NCI-H2029 (cell line): ENCODE results near the gene MRAP.

ENCODE experiments used
- DNase-seq: peaks from one replicate; lab custom pipeline; 2025; lab: John Stamatoyannopoulos, UW

The MRAP gene

DNA sequence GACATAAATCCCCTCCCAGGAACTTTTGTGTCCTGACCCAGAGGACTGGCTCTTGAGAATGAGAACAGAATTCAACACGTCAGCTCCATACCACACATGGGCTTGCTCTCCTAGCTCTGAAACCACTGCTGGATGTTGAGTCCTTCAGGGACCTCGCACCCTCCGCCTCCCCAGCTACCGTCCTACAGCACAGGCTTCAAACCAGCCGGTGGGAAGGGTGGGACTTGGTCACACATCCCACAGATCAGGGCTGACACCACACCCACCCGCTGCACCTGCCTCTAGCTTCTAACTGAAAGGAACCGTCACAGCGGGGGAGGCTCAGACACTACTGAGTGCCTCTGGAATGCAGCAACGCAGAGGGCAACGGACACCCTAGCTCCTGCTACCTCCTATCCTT lies 24.0 kb downstream of the MRAP start:
- no peak for DNase-seq

DNA sequence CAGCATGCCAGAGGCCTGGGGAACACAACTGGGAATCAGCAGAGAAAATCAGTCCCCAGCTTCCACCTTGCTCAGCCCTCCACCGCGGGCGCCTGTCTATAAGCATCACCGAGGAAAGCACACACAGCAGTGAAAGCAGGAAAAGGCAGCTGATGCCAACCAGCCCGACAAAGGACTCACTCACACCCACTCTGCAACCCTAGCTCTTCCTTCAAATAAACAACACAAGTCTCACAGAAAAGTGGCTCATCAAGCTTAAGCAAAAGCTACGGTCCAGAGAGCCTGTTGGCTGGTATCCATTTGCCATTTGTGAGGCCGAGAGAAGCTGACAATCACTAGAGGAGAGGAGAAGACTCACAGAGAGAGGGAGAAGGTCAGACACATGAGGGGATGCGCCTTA lies 27.1 kb downstream of the MRAP start:
- DNase-seq: peak; percentile 54

DNA sequence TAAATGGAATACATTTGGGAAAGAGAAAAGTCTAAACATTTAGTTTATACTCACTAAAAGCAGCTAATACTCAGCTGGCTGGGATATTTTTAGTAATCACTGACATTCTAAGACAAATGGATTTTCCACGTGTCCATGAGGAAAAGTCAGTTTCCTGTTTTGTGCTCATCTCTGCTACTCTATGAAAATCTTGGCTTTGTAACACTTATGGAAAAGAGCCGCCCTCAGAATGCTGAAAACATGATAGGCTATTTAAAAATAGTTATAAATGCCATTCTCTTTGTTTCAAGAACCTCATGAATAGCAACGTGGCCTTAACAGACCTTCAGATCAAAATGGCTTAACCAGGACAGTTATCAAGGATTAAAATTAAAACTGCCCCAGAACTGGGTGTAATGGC lies 29.9 kb downstream of the MRAP start:
- no peak for DNase-seq

DNA sequence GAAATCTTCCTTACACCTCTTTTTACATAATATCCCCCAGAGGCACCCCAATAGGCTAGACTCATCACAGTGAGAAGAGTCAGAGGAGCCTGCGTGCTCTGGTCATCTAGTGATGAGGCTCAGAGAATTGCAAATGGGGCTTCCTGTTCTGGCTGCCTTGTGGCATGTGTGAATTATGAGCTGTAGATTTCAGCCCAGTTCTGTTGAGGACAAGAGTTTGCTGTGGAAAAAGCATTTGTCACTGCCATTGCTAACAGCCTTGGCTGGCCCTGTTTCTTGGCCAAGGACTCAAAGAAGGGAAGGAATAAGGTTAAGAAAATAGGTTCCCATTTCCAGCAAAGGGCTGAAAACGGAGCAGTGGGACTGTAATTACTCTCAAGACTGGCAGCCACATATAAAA lies 30.7 kb downstream of the MRAP start:
- DNase-seq: no peak

GRCh38 chr21:32329776-32330175 lies 31.1 kb downstream of the MRAP start:
- DNase-seq: no peak

DNA sequence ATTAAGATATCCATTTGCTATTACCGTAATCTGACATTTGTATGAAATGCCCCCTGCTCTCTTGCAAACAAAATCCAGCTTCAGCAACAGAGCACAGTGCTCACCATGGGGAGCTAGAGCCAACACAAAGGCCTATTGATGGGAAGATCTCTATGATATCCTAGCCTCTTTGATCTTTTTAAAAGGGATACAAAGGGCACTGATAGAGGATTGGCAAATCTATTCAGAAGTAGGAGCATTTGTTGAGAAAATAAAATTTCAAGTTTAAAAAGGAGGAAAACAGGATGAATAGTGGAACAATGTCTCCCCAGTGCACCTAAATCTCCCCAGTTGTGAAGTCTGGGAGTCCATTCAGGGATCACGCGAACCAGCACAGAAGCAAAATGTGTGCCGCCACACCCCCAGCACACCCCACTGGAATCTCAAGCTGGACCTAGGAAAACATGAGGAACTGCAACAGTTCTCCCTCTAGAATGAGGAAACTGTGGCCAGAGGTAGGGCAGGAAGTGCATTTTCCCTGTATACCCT lies 32.2 kb downstream of the MRAP start:
- no peak for DNase-seq

DNA sequence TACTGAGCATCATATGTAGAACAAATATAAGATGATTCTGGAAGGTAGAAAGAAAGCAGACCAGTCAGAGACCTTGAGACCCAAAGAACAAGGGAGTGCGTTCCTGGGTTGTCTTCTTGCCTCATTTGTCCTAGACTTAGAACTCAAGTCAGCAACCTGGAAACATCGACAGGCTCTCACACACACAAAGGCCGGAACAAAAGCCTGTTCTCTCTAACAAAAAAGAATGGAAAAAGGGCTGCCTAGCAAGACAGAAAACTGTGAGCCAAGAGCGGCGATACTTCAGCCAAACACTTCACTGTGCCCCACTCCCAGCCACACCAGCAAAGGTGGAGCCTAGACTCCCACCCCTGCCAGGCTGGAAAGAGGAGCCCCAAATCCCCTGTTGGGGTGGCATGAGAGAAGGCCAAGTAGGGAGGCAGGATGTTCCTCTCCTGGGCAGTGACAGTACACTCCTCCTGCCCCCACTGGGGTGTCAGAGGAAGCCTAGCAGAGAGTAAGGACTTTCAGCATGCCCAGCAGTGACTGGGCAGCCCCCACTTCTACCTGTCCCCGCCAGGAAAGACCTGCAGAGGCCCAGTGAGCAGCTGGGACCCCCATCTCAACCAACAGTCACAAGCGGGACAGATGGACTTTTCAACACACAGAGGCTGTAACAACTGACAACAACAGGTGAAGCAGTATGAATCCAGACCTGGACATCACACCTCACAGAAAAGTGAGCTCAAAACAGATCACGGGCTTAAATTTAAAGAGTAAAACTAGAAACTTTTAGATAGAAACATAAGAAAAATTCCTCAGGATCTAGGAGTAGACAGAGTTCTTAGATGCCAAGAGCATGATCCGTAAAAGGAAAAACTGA lies 33.0 kb downstream of the MRAP start:
- no peak for DNase-seq

DNA sequence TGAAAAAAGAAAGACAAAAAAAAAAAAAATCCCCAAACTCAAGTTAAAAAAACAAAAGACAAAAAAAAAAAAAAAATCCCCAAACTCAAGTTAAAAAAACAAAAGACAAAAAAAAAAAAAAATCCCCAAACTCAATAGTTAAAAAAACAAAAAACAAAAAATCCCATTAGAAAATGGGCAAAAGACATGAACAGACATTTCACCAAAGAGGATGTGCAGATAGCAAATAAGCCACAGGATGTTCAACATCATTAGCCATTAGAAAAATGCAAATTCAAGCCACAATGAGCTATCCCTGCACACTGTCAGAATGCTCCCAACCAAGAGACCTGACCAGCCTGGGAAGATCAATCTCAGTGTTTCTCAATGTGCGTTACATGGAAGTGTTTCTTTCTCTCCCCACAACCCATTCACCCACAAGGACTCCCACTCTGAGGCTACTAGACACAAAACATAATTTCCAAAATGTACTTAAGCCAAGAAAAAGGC lies 33.9 kb downstream of the MRAP start:
- no peak for DNase-seq

- no peak for DNase-seq
Observed at GRCh38 chr21:32333953-32334673, 35.5 kb downstream of the MRAP start.

DNA sequence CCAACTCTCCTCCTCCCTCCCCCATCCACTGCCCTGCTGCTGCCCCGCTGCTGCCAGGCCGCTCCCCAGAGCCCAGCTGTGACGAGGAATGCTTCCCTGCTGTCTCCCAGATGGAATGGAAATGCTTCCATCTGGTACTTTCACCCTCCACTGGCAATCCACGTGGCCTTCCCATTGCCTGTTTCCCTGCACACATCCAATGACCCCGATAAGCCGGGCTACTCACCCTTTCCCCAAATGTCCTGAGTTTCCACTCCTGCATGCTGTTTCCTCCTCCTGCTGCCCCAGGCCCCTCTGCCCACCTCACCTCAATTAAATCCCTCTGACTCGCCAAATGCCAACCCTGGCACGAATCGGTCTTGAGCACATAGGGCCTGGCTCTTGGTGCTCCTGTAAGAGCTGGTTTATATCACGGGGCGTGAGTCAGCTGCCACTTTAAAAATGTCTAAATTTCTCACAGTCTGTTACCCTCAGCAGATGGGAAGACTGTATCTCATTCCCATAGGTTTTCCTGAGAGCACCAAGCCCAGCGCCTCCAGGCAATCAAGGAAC lies 36.4 kb downstream of the MRAP start:
- DNase-seq: no peak

DNA sequence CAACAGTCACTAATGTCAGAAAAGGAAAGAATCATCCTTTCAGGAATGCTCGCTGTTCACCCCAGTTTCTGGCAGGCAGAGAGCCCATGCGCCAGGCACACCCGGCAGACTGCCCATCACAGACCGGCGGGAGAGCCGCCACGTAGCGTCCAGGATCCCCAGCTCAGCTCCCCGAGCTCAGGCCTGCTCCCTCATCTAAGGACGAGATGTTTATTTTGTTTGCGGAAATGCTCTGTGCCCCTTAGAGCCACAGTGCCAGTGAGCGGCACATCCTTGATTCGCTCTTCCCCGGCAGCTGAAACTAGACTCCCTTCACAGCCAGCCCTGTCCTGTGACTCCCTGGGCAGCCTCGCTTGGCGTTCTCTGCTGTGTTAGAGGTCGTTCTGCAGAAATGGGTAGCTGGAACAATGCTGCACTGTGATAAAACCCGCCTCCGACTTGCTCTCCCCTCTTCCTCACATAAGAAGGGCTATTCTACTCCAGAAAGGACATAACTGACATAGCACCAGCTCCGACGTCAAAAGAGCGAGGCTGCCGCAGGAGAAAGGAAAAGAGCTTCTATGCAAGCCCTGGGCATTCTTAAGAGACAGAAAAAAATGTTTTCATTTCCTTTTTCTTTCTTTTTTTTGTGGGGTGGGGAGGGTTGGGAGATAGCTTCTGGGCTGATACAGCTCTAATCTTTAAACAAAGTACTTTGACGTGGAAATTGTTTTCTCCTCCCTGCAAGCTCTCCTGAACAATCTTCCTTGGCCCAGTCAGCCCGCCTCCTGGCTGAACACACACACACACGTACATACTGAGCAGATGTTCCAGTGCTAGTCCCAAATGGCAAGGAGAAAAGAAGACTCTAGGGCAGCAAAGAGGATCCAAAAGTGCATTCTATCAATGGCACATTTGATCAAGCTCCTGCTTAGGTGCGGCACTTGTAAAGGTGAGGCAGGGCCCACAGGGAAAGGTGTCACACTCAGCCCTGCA lies 37.2 kb downstream of the MRAP start:
- no peak for DNase-seq

DNA sequence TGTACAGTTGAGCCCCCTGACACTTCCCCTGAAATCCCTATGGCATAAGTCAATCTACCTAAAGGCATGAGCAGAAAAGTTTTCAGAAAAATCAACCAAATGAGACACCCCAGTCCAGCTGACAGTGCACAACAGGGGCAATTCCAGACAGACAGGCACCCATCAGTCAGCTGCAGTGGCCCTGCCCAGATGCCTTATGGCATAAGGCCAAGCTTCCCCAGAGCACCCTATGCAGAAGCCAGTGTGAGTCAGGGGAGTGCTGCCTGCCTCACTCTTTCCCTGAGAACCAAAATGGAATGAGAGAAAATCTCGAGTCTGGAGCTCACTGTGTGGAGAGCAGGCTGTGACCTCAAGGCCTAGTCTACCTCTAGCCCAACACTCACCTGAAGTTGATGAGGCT lies 38.1 kb downstream of the MRAP start:
- no peak for DNase-seq

GRCh38 chr21:32337206-32337605 lies 38.6 kb downstream of the MRAP start:
- no peak for DNase-seq

DNA sequence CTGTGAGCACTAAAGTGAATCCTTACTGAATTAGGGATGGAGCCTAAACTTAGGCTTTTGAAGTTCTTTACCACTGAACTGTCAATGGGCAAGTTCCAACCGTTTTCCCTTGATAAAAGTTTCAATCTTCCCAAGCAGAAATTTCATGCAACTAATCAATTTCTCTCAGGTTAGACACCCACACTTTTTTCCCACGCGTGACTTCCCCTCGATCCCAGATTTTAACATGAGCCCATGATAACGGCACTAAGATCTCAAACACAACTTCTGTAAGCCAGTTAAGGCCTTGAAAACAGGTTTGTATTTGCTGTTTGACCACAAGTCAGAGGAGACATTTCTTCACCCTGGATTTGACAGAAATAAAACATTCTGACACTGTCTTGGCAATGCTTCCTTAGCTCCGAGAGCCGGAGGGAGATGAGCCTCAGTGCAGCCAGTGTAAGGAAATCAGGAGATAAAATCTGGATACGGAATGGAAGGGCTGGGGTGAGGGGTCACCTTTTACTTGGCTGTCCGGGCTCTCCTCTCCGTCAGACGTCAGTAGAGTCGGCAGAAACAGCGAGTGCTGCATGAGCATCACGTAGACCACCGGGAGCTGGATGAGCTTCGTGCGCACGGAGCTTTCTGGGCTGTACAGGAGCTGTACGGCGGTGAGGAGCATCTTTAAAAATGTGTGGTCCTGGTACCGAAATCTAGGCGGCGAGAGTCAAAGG lies 39.7 kb downstream of the MRAP start:
- DNase-seq: no peak

- no peak for DNase-seq
Observed at GRCh38 chr21:32340863-32341848, 42.5 kb downstream of the MRAP start.

DNA sequence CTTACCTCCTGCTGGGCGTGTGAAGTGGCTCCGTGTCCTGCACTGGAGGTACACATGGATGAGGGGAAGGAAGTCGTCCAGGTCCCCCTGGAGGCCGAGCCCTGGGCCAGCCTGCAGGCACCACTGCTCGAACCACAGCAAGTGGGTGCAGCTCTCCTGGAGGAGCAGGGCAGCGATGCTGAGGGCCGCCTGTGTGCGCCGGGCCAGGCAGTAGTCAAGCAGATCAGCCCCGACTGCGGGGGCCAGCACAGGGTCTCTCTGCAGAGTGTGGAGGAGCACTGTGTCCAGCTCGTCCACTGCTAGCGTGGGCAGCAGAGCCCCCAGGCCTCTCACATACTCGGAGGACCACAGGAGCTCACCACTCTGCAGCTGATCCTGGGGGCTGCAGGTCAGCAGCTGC lies 48.3 kb downstream of the MRAP start:
- DNase-seq: no peak

DNA sequence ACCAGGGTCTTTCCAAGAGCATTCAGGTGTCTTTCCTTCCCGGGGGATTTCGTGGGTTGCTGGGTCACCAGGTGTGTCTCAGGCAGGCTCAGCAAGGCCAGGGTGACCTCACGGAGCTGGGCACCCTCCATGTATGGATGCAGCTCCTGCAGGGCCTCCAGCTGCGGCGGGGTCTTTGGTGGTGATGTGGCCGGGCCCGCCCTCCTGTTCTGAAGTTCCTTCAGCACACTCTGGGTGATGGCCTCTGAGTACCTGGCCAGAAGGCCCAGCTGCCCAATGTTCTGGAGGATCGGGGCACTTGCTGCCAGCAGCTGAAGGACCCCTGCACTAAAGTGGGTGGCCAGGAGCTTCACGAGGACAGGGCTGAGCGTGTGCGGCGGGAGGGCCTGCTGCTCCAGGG lies 48.7 kb downstream of the MRAP start:
- no peak for DNase-seq

DNA sequence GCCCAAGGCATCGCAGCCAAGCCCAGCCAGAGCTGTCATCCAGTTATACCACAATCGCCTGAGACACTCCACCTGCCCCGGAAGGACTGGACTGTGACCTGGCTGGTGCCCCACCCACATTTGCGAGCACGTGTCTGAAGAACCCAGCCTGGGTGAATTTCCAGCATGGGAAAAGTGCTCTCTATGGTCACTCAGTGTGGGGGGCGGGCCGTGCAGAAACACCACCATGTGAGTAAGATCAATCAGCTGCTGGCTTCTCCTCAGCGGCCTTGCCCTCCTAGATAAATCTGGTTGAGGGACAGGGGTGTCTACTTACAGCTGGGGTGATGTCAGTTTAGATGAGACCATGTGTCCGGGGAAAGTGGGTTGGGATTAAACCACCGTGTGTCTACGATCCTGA lies 49.3 kb downstream of the MRAP start:
- DNase-seq: no peak

DNA sequence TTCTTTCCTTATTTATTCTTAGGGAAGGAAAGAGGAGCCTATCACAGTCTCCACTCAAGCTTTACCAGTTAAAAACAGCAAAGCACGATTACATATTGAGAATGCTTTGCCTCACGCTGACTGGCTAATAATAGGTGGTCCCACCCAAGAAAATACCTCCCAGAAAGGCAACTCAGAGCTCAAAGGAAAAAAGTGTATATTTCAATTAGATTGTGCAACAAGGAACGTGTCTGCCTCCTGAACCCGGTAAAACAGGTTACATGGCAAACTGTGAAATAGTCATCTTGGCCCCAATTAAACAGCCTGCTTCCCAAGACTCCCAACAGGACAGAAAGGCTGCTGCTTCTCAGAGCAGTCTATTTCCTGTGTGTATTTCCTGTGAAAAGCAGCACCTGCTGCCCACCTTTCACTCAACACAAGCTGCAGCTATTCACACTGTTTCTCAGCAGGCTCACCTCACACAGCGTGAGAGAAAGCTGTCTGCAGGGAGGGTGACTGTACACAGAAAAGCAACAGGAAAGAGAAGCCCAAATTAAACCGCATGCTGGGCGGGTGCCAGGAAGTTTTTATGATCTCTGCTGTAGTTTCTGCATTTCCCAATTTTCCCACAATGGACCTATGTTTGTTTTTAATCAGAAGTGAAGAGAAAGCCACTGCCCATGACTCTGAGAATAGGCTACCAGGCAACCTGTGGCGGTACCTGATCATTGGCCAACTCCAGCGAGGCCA lies 50.1 kb downstream of the MRAP start:
- no peak for DNase-seq
